MCF 10A (cell line): Measurements from ENCODE around the gene SMOC2. TPM values are rescaled to one million over a fixed set of nuclear protein-coding genes. Genes with fewer than 3 reads are reported as not detected.
"Not testable (repeated sequence)": the region's sequence is repeated elsewhere in the genome, so short reads cannot be mapped to it uniquely, and the experiment has no call there.

Source experiments
- BruUV-seq: library from RNA; stranded (reverse); fragments of 400-500 nt; replicated peaks from 2 replicates; lab custom pipeline; 2021; lab: Mats Ljungman, UMichigan
- CTCF ChIA-PET: fragments of 300-600 bp; sonication (Branson Sonifier 250); formaldehyde crosslinking; extraction: SDS; loops from one replicate; lab custom pipeline; 2021; ENCODE audit warnings: antibody characterized with exemption, inconsistent platforms; lab: Yijun Ruan, JAX
- POLR2A ChIA-PET: fragments of 300-600, 350-650 bp; sonication (Branson Sonifier 250); formaldehyde crosslinking; extraction: SDS; loops from one replicate; lab custom pipeline; 2020; ENCODE audit warnings: antibody characterized with exemption, inconsistent platforms; lab: Yijun Ruan, JAX
- DNase-seq: peaks from one replicate; pipeline ENCODE4 v3.0.0-alpha.2; 2018; ENCODE audit not compliant: unreplicated experiment
- H3K27ac Mint-ChIP-seq: one replicate; pipeline ENCODE4 v1.8.0; 2022; ENCODE audit warnings: mild to moderate bottlenecking, low read depth, mixed read lengths; ENCODE audit not compliant: unreplicated experiment
- H3K27me3 Mint-ChIP-seq: one replicate; pipeline ENCODE4 v1.8.0; 2022; ENCODE audit warnings: mixed read lengths; ENCODE audit not compliant: insufficient read depth, unreplicated experiment
- H3K36me3 Mint-ChIP-seq: one replicate; pipeline ENCODE4 v1.8.0; 2022; ENCODE audit warnings: mild to moderate bottlenecking, moderate library complexity, mixed read lengths; ENCODE audit not compliant: insufficient read depth, unreplicated experiment
- H3K4me1 Mint-ChIP-seq: one replicate; pipeline ENCODE4 v1.8.0; 2022; ENCODE audit warnings: mixed read lengths; ENCODE audit not compliant: insufficient read depth, unreplicated experiment
- H3K4me3 Mint-ChIP-seq: one replicate; pipeline ENCODE4 v1.8.0; 2022; ENCODE audit warnings: mild to moderate bottlenecking, moderate library complexity, mixed read lengths; ENCODE audit not compliant: unreplicated experiment
- H3K9me3 Mint-ChIP-seq: one replicate; pipeline ENCODE4 v1.8.0; 2022; ENCODE audit warnings: mixed read lengths; ENCODE audit not compliant: unreplicated experiment
- CTCF ChIP-seq: fragments of 200-600 bp; IDR thresholded peaks from one replicate; pipeline ENCODE4 v1.8.0; 2022; ENCODE audit warnings: antibody characterized with exemption, mild to moderate bottlenecking; ENCODE audit not compliant: unreplicated experiment
- intact Hi-C: fragments of 100-400 bp; cut with micrococcal nuclease; formaldehyde crosslinking; loops from 2 replicates; pipeline ENCODE4 v1.14.1; 2022
- total RNA-seq: library from RNA; stranded (reverse); gene quantifications from 2 replicates; pipeline ENCODE4 v1.2.3, GENCODE V29; 2022

SMOC2 gene
- total RNA-seq, 1 experiment from 2014 or later = not detected

- CTCF ChIA-PET = interaction anchor here (1.0 kb wide), 1 partner anchor 10 kb away, joined by 3 read pairs; no protein-coding TSS in a partner anchor
- DNase-seq = no peak
- intact Hi-C loops = no loop called here
- Mint-ChIP-seq H3K27ac (no peak overlapping the region), H3K4me1 (peaks cover 16% of the 10 kb centered on the region), H3K9me3 (no peaks in the 10 kb centered on the region), H3K27me3 (peaks cover 21% of the 10 kb centered on the region), H3K36me3 (no peaks in the 10 kb centered on the region), H3K4me3 (no peak overlapping the region)
- POLR2A ChIA-PET = interaction anchor here (0.6 to 0.8 kb wide), 2 partner anchors 77 to 1878 kb away, joined by 3 read pairs; partner anchors contain the start of gene TBP
- no peak for TF ChIP-seq CTCF
- no TSS peak for BruUV-seq
Measured at GRCh38 chr6:168675933-168676551, 235.1 kb downstream of the SMOC2 start.

GRCh38 chr6:168676552-168677322 is 235.8 kb downstream of the SMOC2 start:
- H3K4me3 Mint-ChIP-seq = no peak overlapping the region
- DNase-seq = no peak
- CTCF ChIA-PET = no interaction called here
- intact Hi-C loops = no loop called here
- TF ChIP-seq CTCF = no peak
- peaks cover 21% of the 10 kb centered on the region for H3K27me3 Mint-ChIP-seq
- H3K9me3 Mint-ChIP-seq = no peaks in the 10 kb centered on the region
- no TSS peak for BruUV-seq
- POLR2A ChIA-PET = interaction anchor here (0.8 kb wide), 1 partner anchor 76 kb away, joined by 3 read pairs; no protein-coding TSS in a partner anchor
- no peaks in the 10 kb centered on the region for H3K36me3 Mint-ChIP-seq
- H3K4me1 Mint-ChIP-seq = peaks cover 16% of the 10 kb centered on the region
- H3K27ac Mint-ChIP-seq = no peak overlapping the region

GRCh38 chr6:168677323-168677781 is 236.4 kb downstream of the SMOC2 start:
- Mint-ChIP-seq H3K4me1 (peaks cover 16% of the 10 kb centered on the region), H3K27me3 (peaks cover 21% of the 10 kb centered on the region)
- CTCF ChIA-PET, H3K9me3 Mint-ChIP-seq, H3K36me3 Mint-ChIP-seq, H3K27ac Mint-ChIP-seq, intact Hi-C loops, H3K4me3 Mint-ChIP-seq, DNase-seq, POLR2A ChIA-PET, BruUV-seq: not testable (repeated sequence)

DNA sequence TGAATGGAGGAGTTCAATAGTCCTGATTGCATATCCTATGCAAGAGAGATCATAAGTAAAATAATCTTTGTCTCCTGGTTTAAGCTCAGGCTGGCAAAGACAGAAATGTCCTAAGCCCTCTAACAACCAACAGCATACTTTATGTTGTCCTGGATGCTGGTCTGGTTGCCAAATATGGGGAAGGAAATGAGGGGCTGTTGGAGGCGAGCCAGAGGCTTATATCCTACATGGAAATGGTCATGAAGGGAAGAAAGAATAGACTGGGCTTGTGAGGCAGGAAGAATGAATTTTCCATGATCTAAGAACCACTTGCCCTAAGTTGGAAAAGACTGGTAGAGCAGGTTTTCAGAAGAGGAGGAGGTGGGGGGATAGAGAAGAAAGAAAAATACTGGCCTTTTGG is 237.1 kb downstream of the SMOC2 start:
- Mint-ChIP-seq H3K27ac (no peak overlapping the region), H3K36me3 (no peaks in the 10 kb centered on the region), H3K9me3 (no peaks in the 10 kb centered on the region), H3K4me3 (no peak overlapping the region), H3K27me3 (peaks cover 28% of the 10 kb centered on the region), H3K4me1 (peaks cover 16% of the 10 kb centered on the region)
- no peak for DNase-seq
- CTCF ChIA-PET = no interaction called here
- intact Hi-C loops = no loop called here
- BruUV-seq = no TSS peak
- POLR2A ChIA-PET = no interaction called here
- TF ChIP-seq CTCF = no peak
